Mesodermal cell (in vitro differentiated cells): Measurements from ENCODE around the gene SPATA2L.

Experiments
- H3K27ac ChIP-seq: 2 replicates; pipeline ENCODE4 v1.7.0; 2013; ENCODE audit warnings: mild to moderate bottlenecking, low read depth, low read length, moderate library complexity; ENCODE audit not compliant: severe bottlenecking
- H3K36me3 ChIP-seq: 2 replicates; pipeline ENCODE4 v1.7.1; 2013; ENCODE audit warnings: mild to moderate bottlenecking, low read length, moderate library complexity; ENCODE audit not compliant: control insufficient read depth, insufficient read depth
- H3K4me1 ChIP-seq: one replicate; pipeline ENCODE4 v1.7.1; 2013; ENCODE audit warnings: mild to moderate bottlenecking, low read length; ENCODE audit not compliant: insufficient read depth, control insufficient read depth, poor library complexity, severe bottlenecking
- H3K4me3 ChIP-seq: 2 replicates; pipeline ENCODE4 v1.7.0; 2013; ENCODE audit warnings: low read length, control low read depth, mild to moderate bottlenecking; ENCODE audit not compliant: insufficient read depth, poor library complexity, severe bottlenecking; ENCODE audit errors: extremely low read depth
- H3K9me3 ChIP-seq: 2 replicates; pipeline ENCODE4 v1.7.1; 2013; ENCODE audit warnings: mild to moderate bottlenecking, low read length, moderate library complexity; ENCODE audit not compliant: control insufficient read depth
- WGBS, 2 experiments: methylation state at CpG; one replicate each; pipeline ENCODE4 v1.1.5; 2013; ENCODE audit warnings: missing lambda C conversion rate in 2 of 2; ENCODE audit not compliant: insufficient coverage in 2 of 2; 5-methylcytosine and 5-hydroxymethylcytosine counted together

SPATA2L gene

GRCh38 chr16:89738538-89739317 is 37.2 kb upstream of the SPATA2L start:
- Histone ChIP-seq H3K9me3 (no peaks in the 10 kb centered on the region), H3K4me3 (no peak overlapping the region), H3K4me1 (no peaks in the 10 kb centered on the region), H3K27ac (no peak overlapping the region), H3K36me3 (peaks cover 92% of the 10 kb centered on the region)
- WGBS, 2 experiments: 92 to 96% methylated on average over 20 of the region's 20 CpGs

- peaks cover 93% of the 10 kb centered on the region for H3K36me3 ChIP-seq
- no peaks in the 10 kb centered on the region for H3K9me3 ChIP-seq
- no peak overlapping the region for H3K27ac ChIP-seq
- 97 to 98% methylated on average over 12 to 13 of the region's 14 CpGs for WGBS, 2 experiments
- H3K4me1 ChIP-seq: no peaks in the 10 kb centered on the region
- H3K4me3 ChIP-seq: no peak overlapping the region
Measured at GRCh38 chr16:89738072-89738377, 36.5 kb upstream of the SPATA2L start.

GRCh38 chr16:89737341-89738071 is 36.0 kb upstream of the SPATA2L start:
- WGBS, 2 experiments: 92 to 97% methylated on average over 18 to 20 of the region's 20 CpGs
- Histone ChIP-seq H3K4me3 (no peak overlapping the region), H3K27ac (no peak overlapping the region), H3K4me1 (no peaks in the 10 kb centered on the region), H3K36me3 (peaks cover 97% of the 10 kb centered on the region), H3K9me3 (no peaks in the 10 kb centered on the region)

GRCh38 chr16:89736554-89736953 is 35.0 kb upstream of the SPATA2L start:
- 87 to 100% methylated on average over 2 to 3 of the region's 3 CpGs for WGBS, 2 experiments
- no peaks in the 10 kb centered on the region for H3K9me3 ChIP-seq
- no peak overlapping the region for H3K4me3 ChIP-seq
- no peak overlapping the region for H3K27ac ChIP-seq
- peaks cover 97% of the 10 kb centered on the region for H3K36me3 ChIP-seq
- H3K4me1 ChIP-seq: no peaks in the 10 kb centered on the region

- H3K4me3 ChIP-seq: no peak overlapping the region
- no peaks in the 10 kb centered on the region for H3K4me1 ChIP-seq
- no peak overlapping the region for H3K27ac ChIP-seq
- 98 to 99% methylated on average over 16 to 17 of the region's 21 CpGs for WGBS, 2 experiments
- peaks cover 94% of the 10 kb centered on the region for H3K36me3 ChIP-seq
- no peaks in the 10 kb centered on the region for H3K9me3 ChIP-seq
Measured at GRCh38 chr16:89733792-89734191, 32.3 kb upstream of the SPATA2L start.

- Histone ChIP-seq H3K9me3 (no peaks in the 10 kb centered on the region), H3K4me3 (no peak overlapping the region), H3K27ac (no peak overlapping the region), H3K36me3 (peaks cover 93% of the 10 kb centered on the region), H3K4me1 (no peaks in the 10 kb centered on the region)
- 93 to 98% methylated on average over 16 to 17 of the region's 17 CpGs for WGBS, 2 experiments
Measured at GRCh38 chr16:89733322-89733721, 31.8 kb upstream of the SPATA2L start.

GRCh38 chr16:89732918-89733242 is 31.4 kb upstream of the SPATA2L start:
- 98% methylated on average over 7 to 9 of the region's 9 CpGs for WGBS, 2 experiments
- Histone ChIP-seq H3K36me3 (peaks cover 93% of the 10 kb centered on the region), H3K27ac (no peak overlapping the region), H3K4me3 (no peak overlapping the region), H3K4me1 (no peaks in the 10 kb centered on the region), H3K9me3 (no peaks in the 10 kb centered on the region)

- no peaks in the 10 kb centered on the region for H3K4me1 ChIP-seq
- H3K27ac ChIP-seq: no peak overlapping the region
- no peak overlapping the region for H3K4me3 ChIP-seq
- peaks cover 93% of the 10 kb centered on the region for H3K36me3 ChIP-seq
- no peaks in the 10 kb centered on the region for H3K9me3 ChIP-seq
- 89 to 90% methylated on average over 24 of the region's 24 CpGs for WGBS, 2 experiments
Measured at GRCh38 chr16:89732142-89732917, 30.8 kb upstream of the SPATA2L start.

GRCh38 chr16:89730610-89731234 is 29.2 kb upstream of the SPATA2L start:
- Histone ChIP-seq H3K9me3 (no peaks in the 10 kb centered on the region), H3K27ac (no peak overlapping the region), H3K4me1 (no peaks in the 10 kb centered on the region), H3K36me3 (peaks cover 92% of the 10 kb centered on the region), H3K4me3 (no peak overlapping the region)
- 86% methylated on average over 18 to 21 of the region's 22 CpGs for whole genome bisulfite sequencing, 2 experiments

- peaks cover 92% of the 10 kb centered on the region for H3K36me3 ChIP-seq
- no peak overlapping the region for H3K27ac ChIP-seq
- H3K9me3 ChIP-seq: no peaks in the 10 kb centered on the region
- 59% methylated on average over 10 to 14 of the region's 14 CpGs for WGBS, 2 experiments
- H3K4me3 ChIP-seq: no peak overlapping the region
- H3K4me1 ChIP-seq: no peaks in the 10 kb centered on the region
Measured at GRCh38 chr16:89729863-89730593, 28.5 kb upstream of the SPATA2L start.
